ENCODE data around the gene NTRK2.

- no peak for TF ChIP-seq PKNOX1 (IDR thresholded peaks at IDR 0.05)
- TF ChIP-seq, protein P1, sequence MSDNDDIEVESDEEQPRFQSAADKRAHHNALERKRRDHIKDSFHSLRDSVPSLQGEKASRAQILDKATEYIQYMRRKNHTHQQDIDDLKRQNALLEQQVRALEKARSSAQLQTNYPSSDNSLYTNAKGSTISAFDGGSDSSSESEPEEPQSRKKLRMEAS (IDR thresholded peaks at IDR 0.05; ENCODE audit: low read depth, low read length) = no peak
- TF ChIP-seq, protein P2, sequence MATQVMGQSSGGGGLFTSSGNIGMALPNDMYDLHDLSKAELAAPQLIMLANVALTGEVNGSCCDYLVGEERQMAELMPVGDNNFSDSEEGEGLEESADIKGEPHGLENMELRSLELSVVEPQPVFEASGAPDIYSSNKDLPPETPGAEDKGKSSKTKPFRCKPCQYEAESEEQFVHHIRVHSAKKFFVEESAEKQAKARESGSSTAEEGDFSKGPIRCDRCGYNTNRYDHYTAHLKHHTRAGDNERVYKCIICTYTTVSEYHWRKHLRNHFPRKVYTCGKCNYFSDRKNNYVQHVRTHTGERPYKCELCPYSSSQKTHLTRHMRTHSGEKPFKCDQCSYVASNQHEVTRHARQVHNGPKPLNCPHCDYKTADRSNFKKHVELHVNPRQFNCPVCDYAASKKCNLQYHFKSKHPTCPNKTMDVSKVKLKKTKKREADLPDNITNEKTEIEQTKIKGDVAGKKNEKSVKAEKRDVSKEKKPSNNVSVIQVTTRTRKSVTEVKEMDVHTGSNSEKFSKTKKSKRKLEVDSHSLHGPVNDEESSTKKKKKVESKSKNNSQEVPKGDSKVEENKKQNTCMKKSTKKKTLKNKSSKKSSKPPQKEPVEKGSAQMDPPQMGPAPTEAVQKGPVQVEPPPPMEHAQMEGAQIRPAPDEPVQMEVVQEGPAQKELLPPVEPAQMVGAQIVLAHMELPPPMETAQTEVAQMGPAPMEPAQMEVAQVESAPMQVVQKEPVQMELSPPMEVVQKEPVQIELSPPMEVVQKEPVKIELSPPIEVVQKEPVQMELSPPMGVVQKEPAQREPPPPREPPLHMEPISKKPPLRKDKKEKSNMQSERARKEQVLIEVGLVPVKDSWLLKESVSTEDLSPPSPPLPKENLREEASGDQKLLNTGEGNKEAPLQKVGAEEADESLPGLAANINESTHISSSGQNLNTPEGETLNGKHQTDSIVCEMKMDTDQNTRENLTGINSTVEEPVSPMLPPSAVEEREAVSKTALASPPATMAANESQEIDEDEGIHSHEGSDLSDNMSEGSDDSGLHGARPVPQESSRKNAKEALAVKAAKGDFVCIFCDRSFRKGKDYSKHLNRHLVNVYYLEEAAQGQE (IDR thresholded peaks at IDR 0.05; ENCODE audit: low read depth, low read length) = no peak
- TF ChIP-seq EZH2 (IDR thresholded peaks at IDR 0.05; ENCODE audit: borderline replicate concordance, control insufficient read depth, low read depth, low read length) = no peak
- no peak for TF ChIP-seq ASH2L (IDR thresholded peaks at IDR 0.05; ENCODE audit: borderline replicate concordance, low read depth)
- TF ChIP-seq POLR2A (IDR thresholded peaks at IDR 0.05; ENCODE audit: low read depth, low read length) = no peak
- no peak for TF ChIP-seq RELA (IDR thresholded peaks at IDR 0.05; ENCODE audit: borderline replicate concordance, partially characterized antibody)
- no peak for TF ChIP-seq NR2F1 (conservative IDR thresholded peaks at IDR 0.05)
- no peak for TF ChIP-seq CTCF (IDR thresholded peaks at IDR 0.05 in 2 of 3, conservative IDR thresholded peaks at IDR 0.05 in 1 of 3; ENCODE audit: control insufficient read depth in 2 of 3, extremely low read depth in 1 of 3, insufficient read depth in 1 of 3, low read depth in 3 of 3, low read length in 3 of 3)
- no peak for TF ChIP-seq FOS (IDR thresholded peaks at IDR 0.05; ENCODE audit: borderline replicate concordance, extremely low read depth, insufficient read length)
- no peak for TF ChIP-seq CEBPB (IDR thresholded peaks at IDR 0.05; ENCODE audit: borderline replicate concordance in 1 of 2, low read depth in 2 of 2, low read length in 2 of 2)
- no peak for TF ChIP-seq POLR2AphosphoS5 (IDR thresholded peaks at IDR 0.05; ENCODE audit: low read length)
These were observed 375.7 kb downstream of the NTRK2 start for GRCh38 chr9:85045271-85045670.
